Activated CD8-positive, alpha-beta T cell treated with anti-CD3 and anti-CD28 coated beads for 36 hours (primary cell): ENCODE measurements around the gene COL24A1. TPM values are rescaled to one million over a fixed set of nuclear protein-coding genes. Genes with fewer than 3 reads are reported as not detected.

Experiments
- ATAC-seq: fragments of 200-7000 bp; cut with Tn5 transposase; one replicate; pipeline ENCODE4 v1.10.0; 2021; ENCODE audit warnings: mild to moderate bottlenecking, moderate library complexity
- CTCF ChIA-PET: fragments of 350-600 bp; sonication (Branson Sonifier 250); formaldehyde crosslinking; loops from one replicate; lab custom pipeline; 2021; ENCODE audit warnings: antibody characterized with exemption; lab: Charles Lee
- POLR2A ChIA-PET: fragments of 350-600 bp; sonication (Branson Sonifier 250); formaldehyde crosslinking; loops from one replicate; lab custom pipeline; 2021; ENCODE audit warnings: antibody characterized with exemption; lab: Charles Lee
- DNase-seq: peaks from one replicate; pipeline ENCODE4 v3.0.0-alpha.2; 2020
- H3K27ac Mint-ChIP-seq: one replicate; pipeline ENCODE4 v1.8.0; 2021; ENCODE audit warnings: mild to moderate bottlenecking, mixed read lengths
- H3K27me3 Mint-ChIP-seq: one replicate; pipeline ENCODE4 v1.8.0; 2021; ENCODE audit warnings: mixed read lengths
- H3K36me3 Mint-ChIP-seq: one replicate; pipeline ENCODE4 v1.8.0; 2021; ENCODE audit warnings: low read depth, mixed read lengths
- H3K4me1 Mint-ChIP-seq: one replicate; pipeline ENCODE4 v1.8.0; 2021; ENCODE audit warnings: low read depth, mixed read lengths
- H3K4me3 Mint-ChIP-seq: one replicate; pipeline ENCODE4 v1.8.0; 2021; ENCODE audit warnings: mild to moderate bottlenecking, moderate library complexity, mixed read lengths
- H3K9me3 Mint-ChIP-seq: one replicate; pipeline ENCODE4 v1.8.0; 2021; ENCODE audit warnings: mixed read lengths
- intact Hi-C: fragments of 100-400 bp; cut with micrococcal nuclease; formaldehyde crosslinking; loops from one replicate; pipeline ENCODE4 v1.10.0; 2022
- total RNA-seq, 2 experiments: library from RNA; stranded (reverse); gene quantifications; one replicate each; pipeline ENCODE4 v1.2.3, GENCODE V29; 2021
- TF ChIP-seq, protein P1 (sequence below): fragments of 200-600 bp; IDR thresholded peaks from one replicate; pipeline ENCODE4 v1.8.0; 2022; ENCODE audit warnings: antibody characterized with exemption, mild to moderate bottlenecking

Gene COL24A1
- total RNA-seq, 2 experiments from 2014 or later = not detected

DNA sequence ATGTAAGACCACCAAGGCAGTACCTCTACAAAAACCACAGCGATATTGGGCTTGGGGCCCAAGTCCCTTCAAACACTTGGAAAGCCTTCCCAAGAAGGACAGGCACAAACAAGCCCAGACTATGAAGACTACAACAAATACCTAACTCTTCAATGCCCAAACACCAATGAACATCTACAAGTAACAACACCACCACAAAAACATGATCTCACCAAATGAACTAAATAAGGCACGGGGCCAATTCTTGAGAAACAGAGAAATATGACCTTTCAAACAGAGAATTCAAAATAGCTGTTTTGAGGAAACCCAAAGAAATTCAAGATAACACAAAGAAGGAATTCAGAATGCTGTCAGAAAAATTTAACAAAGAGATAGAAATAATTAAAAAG lies 86.8 kb downstream of the COL24A1 start:
- Mint-ChIP-seq H3K27ac (no peak overlapping the region), H3K27me3 (peaks cover 2% of the 10 kb centered on the region), H3K4me3 (no peak overlapping the region), H3K4me1 (no peaks in the 10 kb centered on the region), H3K9me3 (no peaks in the 10 kb centered on the region), H3K36me3 (no peaks in the 10 kb centered on the region)
- no peak for DNase-seq
- POLR2A ChIA-PET = no interaction called here
- no peak for ATAC-seq
- intact Hi-C loops = no loop called here
- TF ChIP-seq, protein P1, sequence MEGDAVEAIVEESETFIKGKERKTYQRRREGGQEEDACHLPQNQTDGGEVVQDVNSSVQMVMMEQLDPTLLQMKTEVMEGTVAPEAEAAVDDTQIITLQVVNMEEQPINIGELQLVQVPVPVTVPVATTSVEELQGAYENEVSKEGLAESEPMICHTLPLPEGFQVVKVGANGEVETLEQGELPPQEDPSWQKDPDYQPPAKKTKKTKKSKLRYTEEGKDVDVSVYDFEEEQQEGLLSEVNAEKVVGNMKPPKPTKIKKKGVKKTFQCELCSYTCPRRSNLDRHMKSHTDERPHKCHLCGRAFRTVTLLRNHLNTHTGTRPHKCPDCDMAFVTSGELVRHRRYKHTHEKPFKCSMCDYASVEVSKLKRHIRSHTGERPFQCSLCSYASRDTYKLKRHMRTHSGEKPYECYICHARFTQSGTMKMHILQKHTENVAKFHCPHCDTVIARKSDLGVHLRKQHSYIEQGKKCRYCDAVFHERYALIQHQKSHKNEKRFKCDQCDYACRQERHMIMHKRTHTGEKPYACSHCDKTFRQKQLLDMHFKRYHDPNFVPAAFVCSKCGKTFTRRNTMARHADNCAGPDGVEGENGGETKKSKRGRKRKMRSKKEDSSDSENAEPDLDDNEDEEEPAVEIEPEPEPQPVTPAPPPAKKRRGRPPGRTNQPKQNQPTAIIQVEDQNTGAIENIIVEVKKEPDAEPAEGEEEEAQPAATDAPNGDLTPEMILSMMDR = no peak
- CTCF ChIA-PET = no interaction called here

DNA sequence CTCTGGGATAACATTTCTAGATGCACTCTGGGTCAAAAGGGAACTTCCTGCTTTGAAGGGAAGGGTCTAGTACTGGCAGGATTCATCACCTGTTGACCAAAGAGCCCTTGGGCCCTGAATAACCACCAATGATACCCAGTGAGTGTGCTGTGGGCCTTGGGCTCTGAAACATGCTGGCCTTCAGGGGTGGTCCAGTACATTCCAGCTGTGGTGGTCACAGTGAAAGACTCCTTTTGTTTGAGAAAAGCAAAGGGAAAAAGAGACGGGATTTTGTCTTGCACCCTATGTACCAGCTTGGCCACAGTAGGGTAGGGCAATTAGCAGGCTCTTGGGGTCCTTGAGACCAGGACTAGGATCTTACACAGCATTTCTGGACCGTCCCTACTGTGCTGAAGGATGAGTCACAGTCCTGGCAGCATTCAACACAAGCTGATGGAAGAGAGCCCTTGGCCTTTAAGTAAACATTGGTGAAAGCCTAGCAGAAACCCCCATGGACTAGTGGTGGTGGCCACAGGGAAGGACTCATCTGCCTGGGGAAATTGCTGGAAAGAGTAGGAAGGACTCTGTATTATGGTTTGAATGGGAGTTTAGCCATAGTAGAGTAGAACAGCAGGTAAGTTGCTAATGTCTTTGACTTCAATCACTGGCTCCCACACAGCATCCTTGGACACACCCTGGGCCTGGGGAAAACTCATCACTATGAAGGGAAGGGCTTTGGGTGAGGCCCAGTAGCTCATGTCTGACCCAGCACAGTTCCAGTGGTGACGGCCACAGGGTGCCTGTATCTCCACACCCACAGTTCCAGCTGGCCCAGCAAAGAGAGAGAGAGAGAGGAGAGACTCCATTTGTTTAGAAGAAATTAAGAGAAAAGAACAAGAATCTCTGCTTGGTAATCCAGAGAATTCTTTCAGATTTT lies 87.5 kb downstream of the COL24A1 start:
- Mint-ChIP-seq H3K27me3 (peaks cover 2% of the 10 kb centered on the region), H3K9me3 (no peaks in the 10 kb centered on the region), H3K27ac (no peak overlapping the region), H3K4me3 (no peak overlapping the region), H3K36me3 (no peaks in the 10 kb centered on the region), H3K4me1 (no peaks in the 10 kb centered on the region)
- TF ChIP-seq, protein P1 = no peak
- CTCF ChIA-PET = no interaction called here
- ATAC-seq (no peak), DNase-seq (no peak)
- intact Hi-C loops = no loop called here
- POLR2A ChIA-PET = no interaction called here

DNA sequence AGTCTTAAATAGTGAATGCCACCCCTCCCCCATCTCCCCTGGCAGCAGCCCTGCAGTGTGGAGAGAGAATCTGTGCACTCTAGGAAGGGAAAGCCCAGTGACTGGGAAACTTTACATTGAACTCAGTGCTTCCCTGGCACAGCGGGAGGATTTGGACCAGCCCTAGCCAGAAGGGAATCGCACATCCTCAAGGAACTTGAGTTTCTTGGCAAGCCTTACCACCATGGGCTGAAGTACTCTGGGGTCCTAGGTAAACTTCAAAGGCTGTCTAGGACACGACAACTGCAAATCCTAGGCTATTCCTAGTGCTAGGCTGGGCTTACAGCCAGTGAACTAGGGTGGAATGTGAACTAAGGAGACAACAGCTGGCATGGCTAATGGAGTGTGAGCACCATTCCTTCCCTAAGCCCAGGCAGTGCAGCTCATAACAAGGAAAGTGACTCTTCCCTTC lies 88.3 kb downstream of the COL24A1 start:
- CTCF ChIA-PET = no interaction called here
- H3K4me3 Mint-ChIP-seq = no peak overlapping the region
- ATAC-seq = no peak

DNA sequence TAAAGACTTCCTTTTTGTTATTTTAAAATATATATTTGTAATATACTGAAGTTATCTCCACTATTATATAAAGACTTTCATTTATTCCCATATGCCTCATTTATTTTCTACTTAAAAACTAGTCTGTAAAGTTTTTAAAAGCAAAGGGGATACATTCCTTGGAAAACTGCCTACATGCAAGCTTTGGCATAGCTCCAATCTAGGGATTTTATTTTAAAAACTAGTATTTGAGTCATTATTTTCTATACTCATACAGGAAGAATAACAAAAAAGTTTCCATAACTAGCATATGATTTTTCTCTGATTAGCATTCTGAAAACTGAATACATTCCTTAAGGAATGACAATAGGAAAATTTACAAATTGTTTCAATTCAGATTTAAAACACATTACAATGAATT lies 88.9 kb downstream of the COL24A1 start:
- no peak overlapping the region for H3K4me3 Mint-ChIP-seq
- ChIA-PET CTCF (no interaction called here), POLR2A (no interaction called here)
- H3K9me3 Mint-ChIP-seq = no peaks in the 10 kb centered on the region
- H3K36me3 Mint-ChIP-seq = no peaks in the 10 kb centered on the region
- H3K27ac Mint-ChIP-seq = no peak overlapping the region
- TF ChIP-seq, protein P1 = no peak
- H3K27me3 Mint-ChIP-seq = no peaks in the 10 kb centered on the region
- DNase-seq = no peak
- no peak for ATAC-seq
- intact Hi-C loops = no loop called here
- no peaks in the 10 kb centered on the region for H3K4me1 Mint-ChIP-seq

More for the DNA sequence above, 88.3 kb downstream of the COL24A1 start:
- POLR2A ChIA-PET = no interaction called here
- Mint-ChIP-seq H3K36me3 (no peaks in the 10 kb centered on the region), H3K27me3 (peaks cover 2% of the 10 kb centered on the region), H3K27ac (no peak overlapping the region), H3K4me1 (no peaks in the 10 kb centered on the region), H3K9me3 (no peaks in the 10 kb centered on the region)
- intact Hi-C loops = no loop called here
- DNase-seq = no peak
- TF ChIP-seq, protein P1 = no peak

DNA sequence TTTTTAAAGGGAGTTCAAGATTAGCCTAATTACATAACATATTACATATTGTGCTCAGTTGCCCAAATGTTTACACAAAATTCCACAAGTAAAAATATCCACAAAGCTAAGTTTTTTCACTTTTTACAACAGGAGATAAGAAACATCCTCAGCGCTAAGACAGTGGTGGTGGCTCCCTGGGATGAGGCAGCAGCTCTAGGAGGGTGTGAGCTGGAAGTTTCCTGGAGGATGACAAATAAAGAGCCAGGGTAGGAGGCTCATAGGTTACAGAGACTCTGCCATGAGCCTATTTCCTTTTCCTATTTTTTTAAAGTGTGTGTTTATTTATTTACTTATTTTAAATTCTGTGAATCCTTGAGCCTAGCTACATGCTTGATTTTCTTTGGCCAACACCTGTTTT lies 91.7 kb downstream of the COL24A1 start:
- ATAC-seq (no peak), DNase-seq (no peak)
- POLR2A ChIA-PET = no interaction called here
- CTCF ChIA-PET = no interaction called here
- intact Hi-C loops = no loop called here
- TF ChIP-seq, protein P1 = no peak
- H3K4me3 Mint-ChIP-seq = no peak overlapping the region
- H3K9me3 Mint-ChIP-seq = no peaks in the 10 kb centered on the region
- H3K4me1 Mint-ChIP-seq = no peaks in the 10 kb centered on the region
- H3K36me3 Mint-ChIP-seq = no peaks in the 10 kb centered on the region
- no peaks in the 10 kb centered on the region for H3K27me3 Mint-ChIP-seq
- H3K27ac Mint-ChIP-seq = no peak overlapping the region
